ENCODE data around the gene BPIFA2. TPM values are rescaled to one million over a fixed set of nuclear protein-coding genes. Genes with fewer than 3 reads are reported as not detected.

The BPIFA2 gene
- polyA plus RNA-seq, 3 donors = not detected

GRCh38 chr20:33145521-33145920, 22.4 kb upstream of the BPIFA2 start:
- H3K4me1 ChIP-seq (ENCODE audit: control insufficient read depth in 1 of 2, insufficient read depth in 2 of 2, low read length in 2 of 2) = no peaks in the 10 kb centered on the region
- no peaks in the 10 kb centered on the region for H4K20me1 ChIP-seq (ENCODE audit: insufficient read depth, low read length)
- intact Hi-C loops (cut with micrococcal nuclease) = no loop called here
- TF ChIP-seq CTCF (IDR thresholded peaks at IDR 0.05) = no peak
- no peaks in the 10 kb centered on the region for H3K27me3 ChIP-seq (ENCODE audit: control insufficient read depth in 2 of 2, insufficient read depth in 2 of 2, low read length in 2 of 2)
- H3K36me3 ChIP-seq (replicated peaks in 1 of 2; ENCODE audit: control insufficient read depth in 1 of 2, insufficient read depth in 2 of 2, low read length in 2 of 2) = no peaks in the 10 kb centered on the region
- H3K27ac Mint-ChIP-seq = no peak overlapping the region
- H3K4me3 Mint-ChIP-seq = no peak overlapping the region
- DNase-seq = no peak
- H2AFZ ChIP-seq (ENCODE audit: insufficient read depth, low read depth, low read length, poor library complexity, severe bottlenecking) = no peak overlapping the region
- H3K9me3 Mint-ChIP-seq = peaks cover 0 to 5% (median 0%) of the 10 kb centered on the region in 7 donors
- no peak overlapping the region for H3K4me2 ChIP-seq (replicated peaks; ENCODE audit: extremely low read depth, low read length, poor library complexity, severe bottlenecking)
- H3K36me3 Mint-ChIP-seq = no peaks in the 10 kb centered on the region
- no peaks in the 10 kb centered on the region for H3K79me2 ChIP-seq (ENCODE audit: insufficient read depth, low read length)
- H3K27me3 Mint-ChIP-seq (ENCODE audit: low read depth in 3 of 3) = peaks cover 4 to 15% (median 6%) of the 10 kb centered on the region in 3 donors
- H3K4me1 Mint-ChIP-seq = no peaks in the 10 kb centered on the region
- no peak overlapping the region for H3K9ac ChIP-seq (ENCODE audit: insufficient read depth, low read length, poor library complexity, severe bottlenecking)
- no peaks in the 10 kb centered on the region for H3K9me3 ChIP-seq (replicated peaks in 1 of 2; ENCODE audit: control insufficient read depth in 1 of 2, insufficient read depth in 1 of 2, low read length in 2 of 2)
- H3K27ac ChIP-seq (ENCODE audit: low read depth in 1 of 2, low read length in 2 of 2) = no peak overlapping the region
- 86% methylated on average over 3 of the region's 5 CpGs for WGBS (ENCODE audit: insufficient coverage)
- no peak overlapping the region for H3K4me3 ChIP-seq (replicated peaks in 1 of 3; ENCODE audit: low read depth in 2 of 3, low read length in 3 of 3)

- intact Hi-C loops (cut with micrococcal nuclease) = no loop called here
- peaks cover 6 to 16% (median 12%) of the 10 kb centered on the region in 3 donors for H3K27me3 Mint-ChIP-seq (ENCODE audit: low read depth in 3 of 3)
- no peak for TF ChIP-seq CTCF (IDR thresholded peaks at IDR 0.05)
- Histone ChIP-seq H3K9me3 (replicated peaks in 1 of 2; ENCODE audit: control insufficient read depth in 1 of 2, insufficient read depth in 1 of 2, low read length in 2 of 2) (no peaks in the 10 kb centered on the region), H4K20me1 (ENCODE audit: insufficient read depth, low read length) (no peaks in the 10 kb centered on the region), H3K79me2 (ENCODE audit: insufficient read depth, low read length) (no peaks in the 10 kb centered on the region), H3K9ac (ENCODE audit: insufficient read depth, low read length, poor library complexity, severe bottlenecking) (no peak overlapping the region), H3K27me3 (ENCODE audit: control insufficient read depth in 2 of 2, insufficient read depth in 2 of 2, low read length in 2 of 2) (peaks cover 0 to 2% of the 10 kb centered on the region in 2 donors), H3K36me3 (replicated peaks in 1 of 2; ENCODE audit: control insufficient read depth in 1 of 2, insufficient read depth in 2 of 2, low read length in 2 of 2) (no peaks in the 10 kb centered on the region), H3K27ac (ENCODE audit: low read depth in 1 of 2, low read length in 2 of 2) (no peak overlapping the region), H3K4me1 (ENCODE audit: control insufficient read depth in 1 of 2, insufficient read depth in 2 of 2, low read length in 2 of 2) (no peaks in the 10 kb centered on the region), H3K4me2 (replicated peaks; ENCODE audit: extremely low read depth, low read length, poor library complexity, severe bottlenecking) (no peak overlapping the region), H3K4me3 (replicated peaks in 1 of 3; ENCODE audit: low read depth in 2 of 3, low read length in 3 of 3) (no peak overlapping the region), H2AFZ (ENCODE audit: insufficient read depth, low read depth, low read length, poor library complexity, severe bottlenecking) (no peak overlapping the region)
- no peak for DNase-seq
- H3K9me3 Mint-ChIP-seq = peaks cover 0 to 5% (median 0%) of the 10 kb centered on the region in 7 donors
- H3K4me3 Mint-ChIP-seq = no peak overlapping the region
- 88% methylated on average over 1 of the region's 5 CpGs for WGBS (ENCODE audit: insufficient coverage)
- no peaks in the 10 kb centered on the region for H3K36me3 Mint-ChIP-seq
- H3K4me1 Mint-ChIP-seq = no peaks in the 10 kb centered on the region
- H3K27ac Mint-ChIP-seq = no peak overlapping the region
These were observed 20.7 kb upstream of the BPIFA2 start for GRCh38 chr20:33147299-33147698.

Data from CD14-positive monocyte (primary cell).